HT1080 (cell line): ENCODE data around the gene RPL10. TPM values are rescaled to one million over a fixed set of nuclear protein-coding genes. Genes with fewer than 3 reads are reported as not detected.

Experiments
- DNase-seq: peaks from one replicate; pipeline ENCODE4 v3.0.0-alpha.2; 2015; ENCODE audit warnings: low read depth
- total RNA-seq: library from RNA; depleted of rRNA; stranded (reverse); fragments of >200 nt; shearing (Covaris generic); gene quantifications from 2 replicates; pipeline ENCODE4 v1.2.3, GENCODE V29; 2014

The RPL10 gene
- total RNA-seq, 1 experiment from 2014 or later = 3,228 TPM

DNA sequence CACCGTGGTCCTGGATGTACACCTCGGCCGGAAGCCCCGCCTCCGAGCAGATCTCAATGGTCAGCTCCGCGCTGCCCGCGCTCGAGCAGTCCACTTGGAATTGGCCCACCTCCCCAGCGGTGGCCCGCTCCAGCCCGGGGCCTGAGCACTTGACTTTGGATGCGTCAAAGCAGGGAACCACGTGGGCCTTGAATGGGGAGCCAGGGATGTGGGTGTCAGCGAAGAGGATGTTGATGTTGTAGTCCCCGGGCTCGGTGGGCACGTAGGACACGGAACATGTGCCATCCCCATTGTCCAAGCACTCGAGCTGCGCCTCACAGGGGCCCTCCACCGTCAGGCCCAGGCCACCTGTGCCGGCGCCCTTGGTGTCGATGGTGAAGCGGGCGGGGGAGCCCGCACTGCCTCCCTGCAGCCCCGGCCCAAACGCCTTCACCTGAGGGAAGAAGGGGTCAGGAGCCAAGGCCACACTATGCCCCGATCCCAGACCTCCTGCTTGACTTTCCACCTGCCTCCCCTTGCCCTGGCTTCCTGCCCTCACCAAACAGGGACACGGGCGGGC, 37.9 kb upstream of the RPL10 start:
- no peak for DNase-seq

DNA sequence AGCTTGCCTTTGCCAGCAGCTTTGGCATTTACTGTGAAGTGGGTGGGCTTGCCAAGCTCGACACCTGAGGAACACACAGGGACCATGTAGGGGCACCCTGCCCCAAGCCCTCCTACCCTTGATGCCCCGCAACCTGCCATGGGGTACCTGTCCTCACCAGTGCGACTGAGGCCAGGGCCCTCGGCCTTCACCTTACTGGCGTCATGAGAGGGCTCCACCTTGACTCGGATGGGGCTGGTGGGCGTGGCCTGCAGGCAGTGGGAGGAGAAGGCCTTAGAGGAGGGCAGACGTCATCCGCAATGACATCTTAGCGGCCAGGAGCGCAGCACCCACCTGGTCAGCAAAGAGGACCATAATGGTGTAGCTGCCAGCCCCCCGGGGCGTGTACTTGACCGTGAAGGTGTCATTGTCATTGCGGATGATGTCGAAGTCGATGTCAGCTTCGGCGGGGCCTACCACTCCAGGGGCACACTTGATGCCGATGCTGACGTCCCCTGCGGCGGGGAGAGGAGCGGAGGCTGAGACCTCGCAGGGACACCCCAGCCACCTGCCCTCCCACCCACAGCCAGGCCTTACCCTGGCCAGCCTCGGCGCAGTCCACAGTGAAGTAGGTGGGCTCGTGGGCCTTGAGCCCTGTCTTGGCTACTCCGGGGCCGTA, 36.0 kb upstream of the RPL10 start:
- DNase-seq = no peak

DNA sequence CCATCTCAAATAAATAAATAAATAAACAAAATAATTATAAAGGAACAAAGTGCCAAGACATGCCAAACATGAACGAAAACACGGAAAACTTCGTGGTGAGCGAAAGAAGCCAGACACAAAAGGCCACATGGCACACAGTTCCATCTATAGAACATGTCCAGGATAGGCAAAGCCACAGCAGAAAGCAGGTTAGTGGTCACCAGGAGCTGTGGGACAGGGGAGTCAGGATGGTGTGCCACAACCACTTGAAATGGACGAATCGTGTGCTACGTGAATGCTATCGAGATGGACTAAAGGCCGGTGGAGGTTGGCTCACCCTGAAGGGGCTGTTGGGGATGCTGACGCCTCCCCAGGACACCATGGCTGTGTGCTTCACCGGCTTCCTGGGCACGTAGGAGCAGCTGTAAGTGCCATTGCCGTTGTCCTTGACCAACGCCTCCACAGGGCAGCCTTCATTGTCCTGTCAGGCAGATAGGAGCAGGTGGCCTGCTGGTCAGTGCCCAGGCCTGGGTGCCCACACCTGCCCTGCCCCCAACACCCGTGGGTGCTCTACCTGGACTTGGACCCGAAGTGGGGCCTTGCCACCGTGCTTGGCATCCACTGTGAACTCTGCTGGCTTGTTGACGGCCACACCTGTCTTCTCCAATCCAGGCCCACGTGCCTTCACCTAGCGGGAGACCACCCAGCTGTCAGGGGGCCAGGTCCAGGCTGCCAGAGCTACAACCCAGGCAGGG, 34.3 kb upstream of the RPL10 start:
- DNase-seq = no peak

DNA sequence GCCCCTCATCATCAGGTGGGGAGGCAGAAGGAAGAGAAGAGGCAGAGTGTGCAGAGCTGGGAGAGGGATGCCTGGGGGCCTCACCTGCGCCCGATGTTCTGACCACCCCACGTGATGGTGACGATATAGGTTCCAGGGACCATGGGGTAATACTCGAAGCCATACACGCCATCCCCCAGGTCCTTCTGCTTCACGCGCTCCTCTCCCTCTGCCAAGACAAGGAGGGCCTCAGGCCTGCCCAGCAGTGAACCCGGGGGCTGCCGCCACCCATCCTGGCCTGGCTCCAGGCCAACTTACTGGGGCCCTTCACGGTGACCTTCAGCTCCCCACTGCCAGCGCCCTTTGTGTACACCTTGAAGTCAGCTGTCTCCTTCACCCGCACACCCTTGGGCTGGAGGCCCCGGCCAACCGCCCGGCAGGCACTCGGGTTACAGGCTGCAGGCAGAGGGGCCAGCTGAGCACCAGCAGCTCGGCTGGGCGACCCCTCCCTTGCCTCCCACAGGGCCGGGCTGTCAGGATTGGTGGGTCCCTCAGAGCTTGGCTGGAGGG, 33.1 kb upstream of the RPL10 start:
- no peak for DNase-seq

DNA sequence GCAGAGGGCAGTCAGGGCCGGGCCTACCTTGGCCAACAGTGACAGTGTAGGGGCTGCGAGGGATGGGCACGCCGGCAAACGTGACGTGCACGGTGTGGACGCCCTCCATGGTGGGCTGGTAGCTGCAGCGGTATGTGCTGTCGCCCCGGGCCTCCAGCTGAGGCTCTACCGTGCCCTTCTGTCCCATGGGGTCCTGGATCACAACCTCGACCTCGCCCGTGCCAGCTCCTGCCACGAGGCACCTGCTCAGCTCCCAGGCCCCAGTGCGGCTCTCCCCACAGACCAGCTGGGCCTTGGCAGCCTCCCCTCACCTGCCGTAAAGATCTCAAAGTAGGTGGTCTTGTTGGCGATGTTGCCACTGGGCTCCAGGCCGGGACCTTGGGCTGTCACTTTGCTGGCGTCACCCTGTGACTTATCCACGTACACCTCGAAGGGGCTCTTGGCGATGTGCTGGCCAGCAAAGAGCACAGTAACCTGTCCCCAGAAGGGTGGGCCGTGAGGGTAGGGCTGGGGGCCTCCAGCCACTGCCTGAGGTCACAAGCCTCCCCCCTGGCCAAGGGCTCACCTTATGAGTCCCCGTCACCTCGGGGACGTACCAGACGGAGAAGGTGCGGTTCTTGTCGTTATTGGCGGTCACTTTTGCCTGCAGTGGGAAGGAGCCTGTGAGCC, 32.0 kb upstream of the RPL10 start:
- DNase-seq = no peak

DNA sequence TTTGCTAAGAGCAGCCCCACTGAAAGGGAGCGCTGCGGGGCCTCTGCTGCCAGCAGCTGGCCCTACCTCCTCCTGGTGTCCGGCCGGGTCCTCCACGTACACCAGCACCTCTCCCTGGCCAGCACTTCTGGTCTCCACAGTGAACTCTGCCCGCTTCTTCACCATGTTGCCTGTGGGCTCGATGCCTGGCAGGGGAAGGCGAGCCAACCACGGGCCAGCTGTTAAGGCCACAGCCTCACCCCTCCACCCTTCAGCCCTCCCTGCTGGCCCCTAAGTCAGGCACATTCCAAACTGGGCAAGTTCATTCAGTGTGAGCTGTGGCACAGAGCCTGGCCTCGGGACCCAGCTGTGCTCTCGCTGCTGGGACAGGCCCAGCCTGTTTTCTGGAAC, 31.5 kb upstream of the RPL10 start:
- DNase-seq = no peak

DNA sequence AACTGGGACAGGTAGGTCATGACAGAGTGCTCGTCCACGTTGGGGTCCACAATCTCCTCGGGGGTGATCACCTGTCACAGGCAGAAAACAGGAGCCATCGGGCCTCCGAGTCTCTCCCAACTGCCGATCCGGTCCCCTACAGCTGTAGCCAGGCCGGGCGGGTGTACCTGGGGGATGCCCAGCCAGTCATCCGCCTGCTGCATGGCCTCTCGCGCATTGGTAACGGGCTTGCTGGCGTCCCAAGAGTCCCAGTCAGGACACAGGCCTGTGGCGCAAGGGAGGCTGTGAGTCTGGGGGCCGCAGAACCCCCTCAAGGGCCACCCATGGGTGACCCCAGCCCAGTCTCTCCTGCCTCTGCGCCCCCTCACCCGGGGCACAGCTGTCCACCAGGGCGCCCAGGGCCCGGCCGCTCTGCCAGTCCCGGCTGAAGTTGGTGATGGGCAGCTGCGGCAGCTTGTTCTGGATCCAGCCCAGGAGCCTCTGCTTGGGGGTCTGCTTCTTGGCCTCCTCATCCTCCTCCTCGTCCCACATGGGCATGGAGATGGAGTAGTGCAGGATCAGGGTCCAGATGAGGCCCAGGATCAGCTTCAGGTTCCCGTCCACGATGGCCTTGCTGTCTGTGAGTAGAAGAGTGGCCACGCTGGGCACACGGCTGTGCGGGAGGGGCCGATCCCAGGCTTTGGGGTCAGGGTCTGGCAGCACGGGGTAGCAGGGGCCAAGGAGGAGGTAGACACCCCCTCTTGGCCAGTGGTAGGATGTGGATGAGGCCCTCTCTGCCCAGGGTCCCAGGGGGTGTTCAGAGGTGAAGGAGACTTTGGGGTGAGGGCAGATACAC, 30.5 kb upstream of the RPL10 start:
- DNase-seq = no peak

DNA sequence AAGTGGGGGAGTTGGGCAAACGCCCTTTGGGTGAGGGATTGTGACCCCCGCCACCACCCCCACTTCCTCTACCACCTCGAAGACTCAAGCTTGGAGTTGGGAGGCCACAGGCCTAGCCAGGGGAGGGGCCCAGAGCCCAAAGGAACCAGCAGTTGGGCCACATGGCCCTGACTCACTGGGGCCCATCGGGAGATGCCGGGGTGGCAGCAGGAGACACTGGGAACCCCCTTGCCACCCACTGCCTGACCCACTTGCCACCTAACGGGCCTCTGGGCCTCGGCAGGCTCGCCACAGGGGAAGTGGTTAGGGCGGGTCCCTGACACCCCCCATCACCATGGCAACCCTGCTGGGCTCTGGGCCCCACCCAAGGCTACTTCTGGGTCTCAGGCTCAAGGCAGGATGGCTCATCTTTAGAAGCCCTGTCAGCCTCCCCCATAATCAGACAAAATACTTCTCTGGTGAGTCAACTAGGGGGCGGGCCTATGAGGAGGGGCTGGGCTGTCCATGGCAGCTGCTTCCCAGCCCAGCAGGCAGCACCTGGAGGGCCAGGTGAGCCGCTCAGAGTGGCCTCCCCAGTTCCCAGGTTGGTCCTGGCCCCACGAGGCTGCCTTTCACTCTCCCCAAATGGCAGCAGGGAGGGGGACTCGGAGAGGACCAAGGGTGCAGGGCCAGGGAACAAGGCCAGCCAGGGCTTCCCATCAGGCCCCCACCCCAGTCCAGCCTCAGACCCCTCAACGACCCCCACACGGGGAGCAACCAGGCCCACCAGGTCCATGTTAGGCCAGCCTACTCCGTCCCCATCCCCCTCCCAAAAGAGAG, 29.3 kb upstream of the RPL10 start:
- peak; percentile 97 for DNase-seq

DNA sequence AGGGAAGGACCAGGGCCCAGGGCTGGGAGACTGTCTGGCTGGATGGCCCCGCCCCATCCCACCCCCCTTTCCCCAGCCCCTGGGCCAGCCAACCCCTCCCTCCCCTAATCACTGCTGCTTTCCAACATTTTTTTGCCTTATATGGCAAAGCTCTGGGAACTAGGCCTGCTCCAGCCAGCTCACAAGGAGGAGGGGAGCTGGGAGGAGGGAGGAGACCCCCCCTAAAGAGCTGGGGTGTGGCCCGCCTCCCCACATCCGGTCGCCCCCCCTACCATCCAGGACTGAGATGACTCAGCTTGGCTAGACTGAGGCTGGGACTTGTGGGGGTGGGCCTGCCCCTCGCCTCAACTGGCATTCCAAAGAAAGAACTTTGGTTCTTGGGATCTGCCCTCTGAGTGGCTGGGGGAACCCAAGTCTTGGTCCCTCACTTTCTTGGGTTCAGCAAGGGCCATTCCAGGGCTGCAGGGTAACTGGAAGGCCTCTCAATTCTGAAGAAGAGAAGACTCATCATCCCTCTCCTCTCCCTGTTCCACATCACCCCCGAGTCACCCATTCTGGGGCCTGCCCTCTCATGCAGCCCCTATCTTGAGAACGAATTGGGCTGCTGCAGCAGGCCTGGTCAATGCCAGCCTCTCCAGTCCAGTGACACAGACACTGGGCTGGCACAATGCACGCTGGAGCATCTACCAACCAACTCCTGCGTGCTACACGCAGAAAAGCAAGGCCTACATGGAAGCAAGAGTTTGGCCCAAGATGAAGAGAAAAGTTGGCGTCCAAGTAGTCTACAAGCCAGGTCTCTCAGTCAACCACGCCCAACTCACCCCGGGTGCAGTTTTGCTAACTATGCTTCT, 28.5 kb upstream of the RPL10 start:
- DNase-seq = peak; percentile 95

DNA sequence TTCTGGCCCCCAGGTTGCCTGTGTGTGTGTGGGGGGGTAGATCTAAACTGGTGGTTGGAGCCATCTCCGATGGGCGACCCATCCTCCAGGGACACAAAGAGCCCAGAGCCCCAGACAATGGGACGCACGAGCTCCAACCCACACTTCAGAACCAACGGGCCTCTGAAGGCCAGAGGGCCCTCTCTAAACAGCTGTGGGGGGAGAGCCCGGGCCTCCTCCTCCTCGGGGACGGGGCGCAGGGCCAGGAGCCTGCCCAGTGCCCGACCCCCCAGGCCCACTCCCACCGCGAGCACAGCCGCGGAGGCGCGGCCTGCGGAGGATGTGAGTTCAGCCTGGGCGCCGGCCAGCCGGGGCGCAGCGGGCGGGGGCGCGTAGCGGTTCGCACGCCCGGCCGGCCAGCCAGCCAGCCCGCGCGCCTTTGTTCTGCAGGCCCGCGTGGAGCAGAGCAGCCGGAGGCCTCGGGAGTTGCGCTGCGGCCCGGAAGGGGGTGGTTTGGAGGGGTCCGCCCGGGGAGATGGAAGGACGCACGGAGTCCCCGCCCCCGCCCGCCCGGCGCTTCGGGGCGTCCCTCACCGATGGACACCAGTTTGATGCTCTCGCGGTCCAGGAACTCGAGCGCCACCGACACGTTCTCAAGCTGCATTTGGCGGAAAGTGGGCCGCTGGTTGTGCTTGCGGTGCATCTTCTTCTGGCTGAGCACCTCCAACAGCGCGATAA, 27.7 kb upstream of the RPL10 start:
- no peak for DNase-seq

DNA sequence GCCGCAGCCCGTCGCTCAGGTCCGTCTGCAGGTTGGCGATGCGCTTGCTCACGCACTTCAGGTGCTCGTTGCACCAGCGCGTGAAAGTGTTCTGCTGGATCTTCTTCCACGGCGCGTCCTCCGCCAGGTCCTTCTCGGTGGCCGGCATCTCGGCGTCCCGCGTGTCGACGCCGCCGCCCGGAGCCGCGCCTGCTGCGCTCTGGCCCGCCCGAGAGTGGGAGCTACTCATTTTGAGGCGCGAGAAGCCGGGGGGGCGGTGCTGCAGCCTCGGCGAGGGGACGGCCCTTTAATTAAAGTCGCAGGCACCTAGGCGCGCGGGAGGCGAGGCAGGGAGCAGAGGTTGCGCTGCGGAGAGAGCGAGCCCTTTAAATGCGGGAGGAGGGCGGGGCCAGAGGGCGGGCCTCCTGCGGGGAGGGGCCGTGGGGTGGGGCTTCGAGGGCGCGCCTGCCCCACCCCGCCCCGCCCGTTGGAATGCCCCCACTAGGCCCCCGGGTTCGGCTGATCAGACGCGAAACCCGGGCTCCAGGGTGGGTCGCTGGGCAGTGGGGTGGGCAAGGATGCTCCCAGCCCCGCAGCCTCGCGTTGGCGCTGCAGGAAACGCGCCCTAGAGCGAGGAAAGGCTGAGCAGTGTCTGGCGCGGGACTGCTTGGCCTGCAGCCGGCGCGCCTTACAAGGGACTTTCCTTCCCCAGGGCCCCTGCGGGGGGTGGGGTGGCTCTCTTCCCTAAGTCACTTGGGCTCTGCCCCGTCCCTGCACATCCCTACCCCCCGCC, 27.0 kb upstream of the RPL10 start:
- peak; percentile 88 for DNase-seq

DNA sequence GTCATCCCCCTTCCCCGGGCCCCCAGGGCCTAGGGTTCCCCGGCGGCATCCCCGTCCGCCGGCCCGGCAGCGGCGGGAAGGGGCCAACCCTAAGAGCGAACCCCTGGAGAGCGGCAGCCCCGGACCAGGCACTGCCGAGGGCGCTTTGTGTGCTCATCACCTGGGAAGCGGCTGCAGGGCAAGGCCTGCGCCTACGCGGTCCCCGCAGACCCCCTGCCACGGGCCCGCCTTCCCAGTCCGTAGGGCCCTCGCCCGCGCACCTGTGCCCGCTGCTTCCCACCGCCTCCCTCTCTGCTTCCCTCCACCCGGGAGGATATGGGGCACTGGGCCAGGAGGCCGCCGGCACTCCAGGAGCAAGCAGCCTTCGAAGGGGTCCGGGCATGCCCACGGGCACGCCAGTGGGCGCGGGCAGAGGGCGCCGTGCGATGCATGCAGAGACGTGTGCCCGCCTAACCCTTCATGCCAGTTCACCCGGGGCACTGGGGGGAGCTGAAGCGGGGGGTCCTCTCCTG, 26.3 kb upstream of the RPL10 start:
- no peak for DNase-seq

DNA sequence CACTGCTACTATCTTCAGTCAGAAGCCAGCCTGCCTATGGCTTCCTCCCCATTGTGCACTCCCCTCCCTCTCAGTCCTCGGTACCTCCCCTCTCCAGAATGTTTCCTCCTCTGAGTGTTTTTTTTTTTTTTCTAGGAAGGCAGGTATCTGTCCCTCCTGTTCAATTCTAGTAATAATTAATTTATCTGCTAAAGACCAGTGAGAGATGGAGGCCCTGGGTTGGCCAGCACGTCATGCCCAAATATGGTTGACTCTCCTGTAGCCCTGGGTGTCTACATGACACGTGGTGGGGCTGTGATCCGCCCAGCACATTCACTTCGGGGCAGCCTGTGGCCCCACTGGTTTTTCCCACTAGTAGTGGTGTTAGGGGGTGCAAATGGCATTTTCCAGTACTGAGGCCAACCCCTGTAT, 25.6 kb upstream of the RPL10 start:
- DNase-seq = no peak

DNA sequence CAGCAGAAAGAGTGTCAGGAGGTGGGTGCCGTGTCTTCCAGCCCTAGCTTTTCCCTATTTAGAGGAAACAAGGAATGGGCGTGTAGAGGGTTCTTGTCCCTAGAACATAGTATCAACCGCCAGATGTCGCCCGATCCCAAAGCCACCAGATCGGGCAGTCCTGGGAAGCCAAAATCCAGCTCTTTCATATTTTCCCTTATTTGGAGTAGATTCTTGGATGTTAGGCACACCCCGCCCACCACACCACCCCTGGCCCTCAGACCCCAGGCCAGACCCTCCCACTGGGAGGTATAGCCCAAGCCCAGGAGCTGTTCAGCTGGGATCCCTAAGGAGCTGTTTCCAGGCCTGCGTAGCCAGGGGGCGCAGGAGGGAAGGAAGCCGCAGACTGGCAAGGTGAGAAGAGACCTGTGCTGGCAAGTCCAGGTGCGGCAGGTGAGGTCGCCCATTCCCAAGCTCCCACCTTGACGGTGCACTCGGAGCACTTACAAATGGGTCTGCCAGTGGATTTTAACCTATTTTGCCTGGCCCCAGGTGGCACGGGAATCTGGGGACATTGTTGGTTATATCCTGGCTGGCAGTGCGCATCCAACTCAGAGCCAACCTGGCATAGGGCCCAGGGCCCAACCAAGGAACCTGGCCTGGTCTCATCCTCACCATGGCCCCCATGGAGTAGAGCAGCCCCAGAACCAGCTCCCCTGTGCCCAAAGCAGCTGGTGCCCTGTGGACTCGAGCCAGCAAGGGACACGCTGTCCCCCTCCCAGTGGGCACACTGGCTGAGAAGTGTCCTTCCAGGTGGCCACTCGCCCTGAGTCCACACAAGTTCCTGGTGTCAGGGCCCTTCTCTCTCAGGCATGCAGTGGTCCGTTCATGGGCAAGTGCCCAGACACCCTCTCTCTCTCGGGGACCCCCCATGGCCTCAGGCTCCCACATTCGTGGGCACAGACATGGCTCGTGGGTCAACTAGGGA, 24.6 kb upstream of the RPL10 start:
- DNase-seq = peak; percentile 87

DNA sequence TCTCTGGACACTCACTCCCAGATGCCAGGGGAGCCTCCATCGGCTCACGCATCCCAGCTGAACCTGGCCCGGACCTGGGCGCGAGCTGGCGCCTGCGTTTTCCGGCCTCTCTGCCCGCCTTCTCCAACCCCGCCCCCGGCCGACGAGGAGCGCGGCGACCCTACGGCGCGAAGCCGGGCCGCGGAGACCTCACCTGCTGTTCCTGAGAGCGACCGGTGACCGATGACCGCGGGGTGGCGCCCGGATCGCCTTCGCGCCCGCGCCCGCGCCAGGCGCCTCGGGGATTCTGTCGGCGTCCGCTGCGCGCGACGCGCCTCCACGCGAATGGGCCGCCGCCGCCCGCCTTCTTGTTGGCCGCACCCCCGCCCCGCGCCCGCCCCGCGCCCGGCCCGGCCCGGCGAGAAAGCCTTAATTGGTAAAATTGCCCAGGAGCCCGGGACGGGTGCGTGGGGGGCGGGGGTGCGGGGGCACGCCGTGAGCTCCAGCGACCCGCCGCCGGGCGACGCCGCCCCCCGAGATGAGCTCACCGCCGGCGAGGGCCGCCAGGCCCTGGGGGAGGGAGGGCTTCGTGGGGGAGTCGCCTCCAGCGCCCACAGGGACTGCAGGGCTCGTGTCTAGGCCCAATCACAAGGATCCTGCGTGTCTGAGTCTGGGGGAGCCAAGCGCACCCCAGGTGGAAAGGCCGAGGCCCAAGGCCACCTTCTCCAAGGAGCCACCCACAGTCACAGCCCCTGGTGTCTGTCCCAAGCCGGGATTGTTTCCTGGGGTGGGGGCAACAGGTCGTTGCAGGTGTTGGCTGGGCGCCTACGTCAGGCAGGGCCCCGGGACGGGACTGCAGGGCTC, 23.6 kb upstream of the RPL10 start, which contains the start of gene FLNA:
Gene FLNA (minus strand): TSS at position 322 of the 843 bp plus-strand sequence. CDS start 3,389 bp downstream, outside the sequence.
- DNase-seq = no peak
